GM12864 (cell line): Measurements from ENCODE around the gene CAVIN3.

Source experiments
- DNase-seq: peaks from one replicate; pipeline ENCODE4 v3.0.0-alpha.2; 2011; ENCODE audit warnings: low read depth
- H3K4me3 ChIP-seq: 2 replicates; pipeline ENCODE4 v1.5.1; 2011; ENCODE audit warnings: mild to moderate bottlenecking, low read depth, low read length, control low read depth
- CTCF ChIP-seq: IDR thresholded peaks from 2 replicates; pipeline ENCODE4 v1.5.1; 2011; ENCODE audit warnings: low read depth, mild to moderate bottlenecking, moderate library complexity, low read length, control low read depth, inconsistent platforms; ENCODE audit errors: missing control alignments

CAVIN3 gene

GRCh38 chr11:6273188-6273587, 47.1 kb downstream of the CAVIN3 start:
- TF ChIP-seq CTCF: no peak
- DNase-seq: no peak

GRCh38 chr11:6271598-6271997, 48.7 kb downstream of the CAVIN3 start:
- no peak for DNase-seq
- TF ChIP-seq CTCF: no peak
- no peak overlapping the region for H3K4me3 ChIP-seq

More at GRCh38 chr11:6273188-6273587, 47.1 kb downstream of the CAVIN3 start:
- no peak overlapping the region for H3K4me3 ChIP-seq

- no peak for DNase-seq
- H3K4me3 ChIP-seq: no peak overlapping the region
- no peak for TF ChIP-seq CTCF
Measured at GRCh38 chr11:6270584-6271246, 49.6 kb downstream of the CAVIN3 start.

- H3K4me3 ChIP-seq: no peak overlapping the region
- TF ChIP-seq CTCF: peak; percentile 35
- DNase-seq: no peak
Measured at GRCh38 chr11:6269994-6270393, 50.3 kb downstream of the CAVIN3 start.
